Endothelial cell of hepatic sinusoid (primary cell): ENCODE results near the gene FAM72A.
"Not testable (repeated sequence)": the region's sequence is repeated elsewhere in the genome, so short reads cannot be mapped to it uniquely, and the experiment has no call there.

ENCODE experiments used
- in situ Hi-C: cut with HindIII; loops from 2 replicates; pipeline ENCODE4 v1.10.0; 2017; ENCODE audit warnings: low sequenced_read_pairs

FAM72A gene

DNA sequence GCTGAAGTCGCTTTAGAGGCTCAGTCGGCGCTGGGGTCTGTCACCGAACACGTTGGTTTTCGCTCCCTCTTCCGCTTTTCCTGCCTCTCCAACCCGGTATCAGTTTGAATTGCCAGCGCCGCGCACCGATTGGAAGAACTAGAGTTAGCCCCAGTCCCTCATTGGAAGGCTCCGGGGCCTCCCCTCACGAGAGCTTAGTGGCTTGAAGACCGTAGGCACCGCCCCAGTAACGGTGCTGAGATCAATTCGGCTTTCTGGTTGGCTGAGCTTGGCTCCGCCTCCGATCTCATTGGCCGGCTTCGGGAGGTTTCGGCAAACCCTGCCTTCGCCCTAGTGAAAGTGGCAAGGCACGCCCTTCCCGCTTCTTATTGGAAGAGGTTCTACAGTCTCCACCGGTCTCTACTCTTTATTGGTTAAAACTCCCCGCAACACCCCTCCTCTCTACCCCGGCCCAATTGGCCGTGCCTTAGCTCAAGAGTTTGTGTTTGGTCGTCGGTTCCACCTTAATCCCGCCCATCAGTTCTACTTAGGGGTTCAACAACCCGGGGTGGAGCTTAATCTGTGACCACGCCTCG is at the start of gene FAM72A:
TSS of gene FAM72A (minus strand) at position 51 of the 575 bp plus-strand sequence. CDS start 814 bp downstream, outside the sequence.
- in situ Hi-C loops = not testable (repeated sequence)

- in situ Hi-C loops = not testable (repeated sequence)
Measured at GRCh38 chr1:206250953-206251681, 48.5 kb upstream of the FAM72A start.

DNA sequence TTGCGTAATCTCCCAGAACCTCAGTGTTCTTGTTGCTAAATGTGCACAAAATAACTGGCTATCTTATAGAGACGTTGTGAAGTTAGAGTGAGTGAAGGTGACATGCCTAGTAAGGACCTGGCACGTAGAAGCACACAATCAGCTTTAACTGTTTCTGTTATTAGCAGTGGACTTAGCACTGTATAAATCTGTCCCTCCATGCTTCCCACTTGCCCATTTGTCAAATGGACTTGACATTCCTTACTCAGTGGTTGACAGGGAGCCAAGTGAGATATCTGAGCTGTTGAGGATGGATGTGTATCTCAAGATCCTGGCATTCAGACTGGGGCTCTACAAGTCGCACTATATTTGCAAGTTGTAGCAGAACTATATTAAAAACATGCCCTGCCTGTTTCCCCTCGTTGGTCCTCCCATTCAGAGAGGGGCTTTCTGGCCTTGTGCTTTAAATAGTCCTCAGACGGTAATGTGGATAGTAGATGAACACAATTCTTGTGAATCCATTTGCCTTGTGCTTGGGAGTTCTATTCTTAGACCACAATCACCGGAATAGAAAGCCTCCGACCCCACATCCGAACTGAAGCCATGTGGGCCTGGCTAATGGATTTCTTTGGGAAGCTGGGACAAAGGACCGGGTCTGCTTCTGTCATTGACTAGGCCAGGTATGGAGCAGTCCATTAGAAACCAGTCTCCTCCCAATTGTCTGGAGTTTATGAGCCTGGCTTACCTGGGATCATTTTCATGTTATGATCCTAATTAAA is 43.7 kb upstream of the FAM72A start:
- in situ Hi-C loops = not testable (repeated sequence)

- in situ Hi-C loops = not testable (repeated sequence)
Measured at GRCh38 chr1:206245479-206245878, 42.8 kb upstream of the FAM72A start.

DNA sequence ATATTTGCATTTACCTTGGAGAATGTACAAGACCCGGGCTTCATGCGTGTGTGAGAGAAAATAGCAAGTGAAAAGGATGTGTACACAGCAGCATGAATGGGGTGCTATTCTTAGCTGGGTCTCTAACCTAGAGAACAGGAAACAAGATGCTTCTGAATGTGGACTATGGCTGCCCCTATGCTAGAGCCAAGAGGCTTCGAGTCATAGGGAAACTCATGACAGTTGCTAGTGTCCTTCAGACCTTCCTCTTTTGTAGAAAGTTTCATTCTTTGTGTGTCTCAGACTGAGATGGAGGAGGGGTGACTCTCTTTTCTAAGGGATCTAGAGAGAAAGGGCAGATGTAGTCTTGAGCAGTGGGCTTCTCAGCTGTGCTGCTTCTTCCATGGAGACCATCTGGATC is 40.7 kb upstream of the FAM72A start:
- in situ Hi-C loops = not testable (repeated sequence)

GRCh38 chr1:206240288-206240687 is 37.6 kb upstream of the FAM72A start:
- in situ Hi-C loops = not testable (repeated sequence)

DNA sequence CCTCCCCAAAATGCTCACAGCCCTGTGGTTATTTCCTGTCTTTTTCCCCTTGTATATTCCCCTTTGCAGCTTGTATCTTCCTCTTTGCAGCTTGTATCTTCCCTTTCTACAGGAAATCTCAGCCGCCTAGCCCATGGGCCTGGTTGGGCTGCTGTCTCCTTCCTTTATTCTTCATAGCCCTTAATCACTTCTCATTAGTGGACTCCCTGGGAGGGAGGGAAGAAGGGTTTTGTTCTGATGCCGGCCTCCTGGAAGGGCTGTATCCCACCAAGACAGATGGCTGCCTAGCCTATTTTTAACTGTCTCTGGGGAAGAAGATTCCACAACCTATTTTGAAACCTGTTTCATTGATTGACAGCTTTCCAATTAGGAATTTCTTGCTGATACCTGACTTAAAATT is 32.6 kb upstream of the FAM72A start:
- in situ Hi-C loops = not testable (repeated sequence)

GRCh38 chr1:206234189-206234916 is 31.7 kb upstream of the FAM72A start:
- in situ Hi-C loops = not testable (repeated sequence)

DNA sequence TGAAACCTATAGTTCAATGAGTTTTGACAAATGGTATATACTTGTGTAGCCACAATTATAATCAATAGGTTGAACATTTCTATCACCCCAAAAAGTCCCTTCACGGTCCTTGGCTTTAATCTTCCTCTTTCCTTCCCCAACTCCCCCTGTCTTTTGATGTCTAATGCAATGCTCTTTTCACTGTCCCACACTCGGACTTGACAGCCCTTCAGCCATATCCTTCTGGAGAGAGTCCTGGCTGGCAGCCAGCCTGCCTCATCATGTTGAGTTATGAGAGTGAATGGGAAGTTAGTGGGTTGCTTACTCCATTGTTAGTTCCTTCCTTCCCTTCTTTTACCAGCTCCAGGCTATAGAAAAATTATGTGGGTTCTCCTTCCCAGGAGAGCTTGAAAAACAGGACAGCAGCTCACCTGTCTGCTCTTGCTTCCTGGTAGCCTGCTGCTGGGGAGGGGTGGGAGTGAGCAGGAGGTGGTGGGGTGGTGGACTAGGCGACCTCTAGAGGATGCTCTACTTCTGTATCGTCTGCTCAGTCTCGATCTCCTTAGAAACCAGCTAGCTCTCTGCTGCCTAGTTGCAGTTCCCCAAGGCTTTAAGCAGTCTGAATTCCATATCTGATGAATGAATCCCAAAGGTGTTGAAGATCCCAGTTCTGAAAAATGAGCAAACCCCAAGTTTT is 30.5 kb upstream of the FAM72A start:
- in situ Hi-C loops = not testable (repeated sequence)

GRCh38 chr1:206231989-206232388 is 29.4 kb upstream of the FAM72A start:
- in situ Hi-C loops = not testable (repeated sequence)

GRCh38 chr1:206229286-206229685 is 26.6 kb upstream of the FAM72A start:
- in situ Hi-C loops = not testable (repeated sequence)

DNA sequence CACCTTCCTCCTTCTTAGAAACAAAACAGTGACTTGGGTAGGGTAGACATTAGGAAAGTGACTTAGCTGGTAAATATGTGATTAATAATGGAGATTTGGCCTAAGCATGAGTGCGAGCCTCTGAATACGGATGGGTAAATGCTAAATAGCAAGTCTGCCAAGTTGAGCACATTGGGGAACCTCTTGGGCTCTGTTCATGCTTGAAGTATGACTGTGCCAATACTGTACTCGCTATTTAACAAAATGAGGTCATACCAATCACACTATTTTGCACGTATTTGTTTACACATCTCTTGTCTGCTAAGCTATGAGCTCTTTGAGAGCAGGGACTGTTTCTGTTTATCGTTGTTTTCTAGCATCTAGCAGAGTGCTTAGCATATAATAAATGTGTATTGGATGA is 24.2 kb upstream of the FAM72A start:
- in situ Hi-C loops = not testable (repeated sequence)

GRCh38 chr1:206225386-206225785 is 22.7 kb upstream of the FAM72A start:
- in situ Hi-C loops = not testable (repeated sequence)

GRCh38 chr1:206224190-206224776 is 21.6 kb upstream of the FAM72A start:
- in situ Hi-C loops = not testable (repeated sequence)

DNA sequence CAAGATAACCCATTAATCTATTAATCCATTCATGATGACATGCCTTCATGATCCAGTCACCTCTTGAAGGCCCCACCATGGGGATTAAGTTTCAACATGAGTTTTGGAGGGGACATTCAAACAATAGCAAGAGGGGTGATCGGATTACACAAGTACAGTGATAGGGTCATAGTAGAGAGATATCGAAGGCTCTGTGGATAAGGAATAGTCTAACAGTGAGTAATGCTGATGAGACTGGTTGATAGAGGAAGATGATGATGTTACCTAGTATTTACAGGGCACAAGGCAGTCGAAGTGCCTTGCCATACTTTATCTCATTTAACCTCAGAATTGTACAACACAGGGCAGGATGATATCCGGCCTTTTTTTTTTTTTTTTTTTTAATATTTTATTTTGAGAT is 18.9 kb upstream of the FAM72A start:
- in situ Hi-C loops = not testable (repeated sequence)

DNA sequence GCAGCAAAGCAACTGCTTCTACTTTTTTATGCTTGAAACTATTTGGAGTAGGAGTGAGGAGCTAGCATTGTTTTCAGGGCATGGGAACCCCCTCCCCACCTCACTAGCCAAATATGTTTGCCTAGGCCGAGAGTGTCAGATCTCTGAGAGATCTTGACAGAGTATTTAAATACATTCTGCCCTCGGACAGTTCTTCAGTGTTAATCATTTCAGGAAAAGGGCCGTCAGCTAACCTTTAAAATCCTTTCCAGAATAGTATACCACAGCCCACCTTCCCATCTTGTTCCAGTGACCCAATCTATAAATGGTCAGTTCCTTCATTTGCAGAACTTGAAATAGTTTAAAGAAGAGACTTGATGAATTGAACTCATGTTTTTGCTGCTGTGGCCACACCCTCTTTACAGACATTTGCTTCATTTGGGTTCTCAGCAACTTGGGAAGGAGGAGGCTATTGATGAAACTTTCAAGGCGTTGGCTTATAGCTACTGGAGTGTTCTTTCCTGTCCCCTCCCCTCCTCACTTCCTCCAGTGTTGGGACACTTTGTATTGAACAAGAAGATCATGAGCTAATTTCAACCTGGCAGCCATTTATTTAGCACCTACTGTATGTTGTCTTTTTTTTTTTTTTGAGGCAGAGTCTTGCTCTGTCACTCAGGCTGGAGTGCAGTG is 17.8 kb upstream of the FAM72A start:
- in situ Hi-C loops = not testable (repeated sequence)

- in situ Hi-C loops = not testable (repeated sequence)
Measured at GRCh38 chr1:206219514-206220331, 17.1 kb upstream of the FAM72A start.

- in situ Hi-C loops = not testable (repeated sequence)
Measured at GRCh38 chr1:206218765-206219164, 16.1 kb upstream of the FAM72A start.

GRCh38 chr1:206218285-206218684 is 15.6 kb upstream of the FAM72A start:
- in situ Hi-C loops = not testable (repeated sequence)
